GM12892 (cell line): Measurements from ENCODE around the gene ITGB2.

Experiments
- DNase-seq: peaks from one replicate; pipeline ENCODE4 v3.0.0; 2011; ENCODE audit not compliant: insufficient read length
- FAIRE-seq: peaks from 2 replicates; lab custom pipeline; 2011; peaks lifted over from hg19 to GRCh38; lab: Jason Lieb, UNC
- POLR2A ChIP-seq: IDR thresholded peaks from 2 replicates; pipeline ENCODE4 v1.6.1; 2011; ENCODE audit warnings: low read depth, low read length, control low read depth
- POLR2AphosphoS5 ChIP-seq: IDR thresholded peaks from 2 replicates; pipeline ENCODE4 v1.6.1; 2011; ENCODE audit warnings: low read depth, low read length, control low read depth
- TAF1 ChIP-seq: IDR thresholded peaks from 2 replicates; pipeline ENCODE4 v1.6.1; 2011; ENCODE audit warnings: low read depth, mild to moderate bottlenecking, control low read depth, low read length, borderline replicate concordance

Gene ITGB2

DNA sequence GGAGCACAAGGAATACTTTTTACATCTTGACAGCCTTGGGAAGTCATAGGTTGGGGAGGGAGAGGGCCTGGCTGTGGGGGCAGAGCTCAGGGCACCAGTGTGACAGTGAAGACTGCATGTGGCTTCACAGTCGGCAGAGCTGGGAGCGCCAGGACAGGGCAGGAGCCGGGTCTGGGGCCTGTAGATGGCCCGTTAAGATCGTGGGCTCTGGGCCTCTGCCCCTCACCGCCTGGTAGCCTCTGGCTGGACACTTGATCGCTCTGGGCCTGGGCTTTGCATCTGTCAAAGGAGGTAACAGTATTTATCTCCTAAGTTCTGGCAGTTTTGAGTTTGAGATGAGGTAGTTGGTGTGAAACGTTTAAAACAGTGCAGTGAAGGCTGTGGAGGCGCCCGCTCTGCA is 23.9 kb upstream of the ITGB2 start:
- no peak for DNase-seq
- TF ChIP-seq POLR2A (no peak), TAF1 (no peak), POLR2AphosphoS5 (no peak)
- no peak for FAIRE-seq

DNA sequence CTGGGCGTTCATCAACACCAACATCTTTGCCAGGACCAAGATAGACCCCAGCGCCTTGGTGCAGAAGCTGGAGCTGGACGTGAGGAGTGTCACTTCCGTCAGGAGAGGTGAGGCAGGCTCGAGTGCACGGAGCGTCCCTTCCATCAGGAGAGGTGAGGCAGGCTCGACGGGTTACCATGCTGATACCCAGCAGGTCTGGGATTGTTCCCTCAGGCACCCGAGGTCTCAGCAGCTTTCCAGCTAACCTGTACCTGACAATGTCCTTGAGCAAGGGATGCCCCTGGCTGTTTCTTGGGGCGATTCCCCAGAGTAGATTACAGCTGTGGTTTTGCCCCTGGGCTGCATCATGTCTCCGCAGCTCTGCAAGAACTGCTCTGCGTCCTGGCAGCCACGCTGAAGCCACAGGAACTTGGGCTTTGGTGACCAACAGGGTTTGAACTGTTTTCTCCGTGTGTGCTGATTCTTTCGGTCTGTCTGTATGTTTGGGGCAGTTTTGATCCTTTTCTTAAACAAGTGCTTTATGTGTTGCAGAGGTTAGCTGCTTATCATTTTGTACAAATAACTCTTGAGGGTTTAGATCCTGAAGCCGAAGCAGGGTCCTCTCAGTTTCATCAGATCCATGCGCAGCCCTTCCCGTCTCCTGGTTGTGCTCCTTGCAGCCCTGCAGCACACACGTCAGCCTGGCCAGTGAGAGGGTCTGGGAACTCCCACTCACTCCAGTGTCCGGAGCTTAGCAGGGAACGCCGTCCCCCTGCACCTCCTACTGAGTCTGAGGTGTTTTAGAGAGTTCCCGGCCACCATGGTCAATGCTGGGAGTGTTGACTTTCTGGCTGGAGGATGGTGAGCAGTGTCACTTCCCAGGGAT is 23.2 kb upstream of the ITGB2 start:
- DNase-seq, result no peak
- FAIRE-seq, result no peak
- TF ChIP-seq TAF1 (no peak), POLR2AphosphoS5 (no peak), POLR2A (no peak)

DNA sequence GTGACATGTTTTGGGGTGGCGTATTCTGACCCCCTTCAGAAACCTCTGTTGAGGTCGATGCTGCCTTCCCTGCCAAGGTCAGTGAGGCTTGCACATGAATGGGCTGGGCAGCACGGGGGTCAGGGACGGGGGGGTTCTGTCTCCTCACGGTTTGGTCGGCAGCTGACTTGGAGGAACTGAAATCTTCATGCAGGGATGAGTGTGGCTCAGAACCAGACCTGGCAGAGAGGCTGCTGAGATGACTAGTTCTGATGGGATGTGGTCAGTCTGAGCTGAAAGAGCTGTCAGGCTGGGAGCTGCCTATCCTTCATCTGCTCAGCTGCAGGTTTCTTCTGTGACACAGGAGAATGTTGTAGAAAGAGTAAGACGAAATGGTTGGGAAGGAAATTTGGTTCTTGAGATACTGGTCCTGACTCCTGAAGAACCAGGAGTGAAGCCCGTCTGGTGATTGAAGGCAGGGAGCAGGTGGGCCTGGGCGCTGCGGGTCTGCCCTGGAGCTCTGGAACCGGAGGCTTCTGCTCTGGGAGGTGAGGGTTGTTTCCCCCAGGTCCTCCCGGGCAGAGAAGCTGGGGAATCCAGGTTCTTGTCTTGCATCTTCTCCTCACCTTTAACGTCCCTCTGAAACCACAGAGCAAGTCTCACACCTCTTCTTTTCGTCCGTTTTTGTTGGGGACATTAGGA is 22.4 kb upstream of the ITGB2 start:
- TF ChIP-seq TAF1, result no peak
- no peak for TF ChIP-seq POLR2A
- no peak for TF ChIP-seq POLR2AphosphoS5
- DNase-seq, result no peak
- FAIRE-seq, result no peak

DNA sequence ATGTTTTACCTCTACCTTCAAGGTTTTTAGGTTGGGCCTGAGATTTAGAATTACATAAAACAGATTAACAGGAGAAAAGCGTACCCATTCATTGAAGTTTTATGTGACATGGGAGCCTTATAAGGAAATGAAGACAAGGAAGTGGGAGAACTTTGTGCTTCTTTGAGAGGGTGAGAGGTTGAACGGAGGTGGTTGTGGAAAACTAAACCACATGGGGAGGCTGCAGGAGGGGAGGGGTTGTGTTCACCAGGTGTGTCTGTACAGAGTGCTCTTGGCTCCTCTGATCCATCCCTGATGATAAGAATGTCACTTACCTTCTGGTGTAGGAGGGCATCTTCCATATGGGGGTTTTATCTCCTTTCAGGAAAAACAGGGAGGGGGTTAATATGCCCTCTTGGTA is 21.9 kb upstream of the ITGB2 start:
- no peak for FAIRE-seq
- DNase-seq, result no peak
- TF ChIP-seq POLR2AphosphoS5 (no peak), POLR2A (no peak), TAF1 (no peak)

DNA sequence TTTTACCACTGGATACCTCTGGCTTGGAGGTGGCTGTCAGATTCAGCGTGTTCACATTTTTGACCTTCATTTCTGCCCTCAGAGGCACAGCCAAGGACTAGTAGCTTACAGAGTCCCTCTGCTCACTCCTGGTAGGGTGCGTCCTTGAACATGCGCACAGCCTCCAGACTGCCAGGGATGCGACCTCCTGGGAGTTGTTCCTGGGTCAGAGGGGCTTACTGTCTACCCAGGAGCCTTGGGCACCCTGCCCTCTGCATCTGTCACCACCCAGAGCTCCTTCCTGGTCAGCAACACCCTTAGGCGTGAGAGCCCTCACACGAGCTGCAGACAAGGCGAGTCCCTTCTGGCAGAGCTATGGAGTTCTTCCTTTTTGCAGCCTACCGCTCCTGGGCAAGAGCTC is 20.9 kb upstream of the ITGB2 start:
- DNase-seq (no peak), FAIRE-seq (no peak)

DNA sequence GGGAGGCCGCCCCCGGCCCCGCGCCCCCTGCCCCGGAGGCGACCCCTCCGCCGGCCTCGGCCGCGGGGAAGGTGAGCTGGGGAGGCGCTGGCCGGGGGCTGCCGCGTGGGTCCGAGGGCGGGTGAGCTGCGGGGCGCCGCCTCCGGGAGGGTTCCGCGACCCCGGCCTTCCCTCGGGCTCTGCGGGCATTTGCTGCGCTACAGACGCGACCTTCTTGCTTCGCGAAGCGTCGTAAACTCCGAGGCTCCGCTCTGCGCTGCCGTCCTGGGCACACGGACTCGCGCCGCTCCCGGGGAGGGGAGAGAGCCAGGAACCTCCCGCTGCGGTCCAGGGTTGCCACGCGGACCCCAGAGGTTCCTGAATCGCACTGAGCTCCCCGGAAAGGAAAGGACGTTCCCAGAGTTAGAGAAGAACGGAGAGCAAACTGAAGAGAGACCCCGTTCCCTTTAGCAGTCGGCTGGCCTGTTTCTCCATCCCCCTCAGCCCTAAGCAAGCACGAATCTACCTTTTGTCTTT is 19.5 kb upstream of the ITGB2 start:
- DNase-seq, result no peak
- no peak for FAIRE-seq
- TF ChIP-seq TAF1, result no peak
- no peak for TF ChIP-seq POLR2AphosphoS5

More for the DNA sequence above, 20.9 kb upstream of the ITGB2 start:
- TF ChIP-seq POLR2A (no peak), POLR2AphosphoS5 (no peak), TAF1 (no peak)

DNA sequence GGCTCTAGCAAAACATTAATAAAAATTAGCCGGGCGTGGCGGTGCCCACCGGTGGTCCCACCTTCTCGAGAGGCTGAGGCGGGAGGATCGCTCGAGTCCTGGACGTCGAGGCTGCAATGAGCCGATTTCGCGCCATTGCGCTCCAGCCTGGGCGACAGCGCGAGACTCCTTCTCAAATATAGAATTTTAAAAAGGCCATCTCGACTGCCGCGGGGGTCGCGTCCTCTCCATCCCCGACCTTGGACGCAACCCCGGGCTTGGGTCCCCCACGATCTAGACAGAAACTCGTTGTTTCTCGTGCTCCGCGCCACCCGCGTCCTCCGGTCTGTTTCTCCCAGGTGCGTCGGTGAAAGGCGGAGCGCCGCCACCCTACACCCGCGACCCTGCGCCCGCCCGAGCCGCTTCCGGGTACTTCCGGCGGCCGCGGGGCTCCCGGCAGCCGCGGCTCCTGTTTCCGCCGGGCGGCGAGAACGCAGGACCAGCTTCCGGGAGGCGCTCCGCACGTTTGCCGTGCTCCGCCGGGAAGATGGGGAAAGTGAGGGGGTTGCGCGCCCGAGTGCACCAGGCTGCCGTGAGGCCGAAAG is 18.9 kb upstream of the ITGB2 start, which contains the start of gene SLX9:
Gene SLX9 (plus strand): TSS at position 498 of the 584 bp plus-strand sequence. CDS start 29 bp downstream, at position 527.
- peak; percentile 96 for DNase-seq
- peak; percentile 78 for FAIRE-seq
- TF ChIP-seq POLR2A, result peak; percentile 69
- TF ChIP-seq TAF1, result peak; percentile 79
- TF ChIP-seq POLR2AphosphoS5, result peak; percentile 62

DNA sequence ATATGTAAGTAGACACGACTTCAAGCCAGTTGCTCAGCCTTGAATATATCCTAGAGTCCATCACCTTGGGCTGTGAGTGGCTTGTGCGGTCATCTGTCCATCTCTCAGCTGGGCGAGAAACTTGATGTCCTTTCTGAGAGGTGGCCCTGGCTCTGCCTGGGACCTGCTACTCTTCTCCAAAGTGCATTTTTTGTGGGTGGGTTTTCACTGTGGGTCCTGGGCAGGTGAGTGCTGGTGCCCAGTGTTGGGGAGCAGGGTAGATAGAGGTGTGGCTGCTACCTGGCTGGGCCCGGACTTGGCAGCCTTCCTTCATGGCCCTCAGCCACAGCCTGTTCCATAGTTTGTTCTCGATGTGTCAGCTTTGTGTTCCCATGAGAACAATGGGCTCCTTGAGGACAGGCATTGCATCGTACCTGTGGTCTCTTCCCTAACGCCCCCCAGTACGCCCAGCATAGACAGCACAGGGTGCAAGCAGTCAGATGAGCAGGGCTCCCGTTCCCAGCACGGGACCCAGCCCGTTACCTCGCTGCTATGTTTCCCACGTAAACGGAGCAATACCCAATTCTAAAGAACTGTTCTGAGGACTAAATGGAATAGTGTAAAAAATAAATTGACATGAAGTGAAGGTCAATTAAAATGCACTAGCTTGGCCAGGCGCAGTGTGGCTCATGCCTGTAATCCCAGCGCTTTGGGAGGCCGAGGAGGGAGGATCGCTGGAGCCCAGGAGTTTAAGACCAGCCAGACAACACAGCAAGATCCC is 18.3 kb upstream of the ITGB2 start:
- peak; percentile 57 for FAIRE-seq
- TF ChIP-seq POLR2A (no peak), POLR2AphosphoS5 (no peak), TAF1 (no peak)
- DNase-seq, result no peak

DNA sequence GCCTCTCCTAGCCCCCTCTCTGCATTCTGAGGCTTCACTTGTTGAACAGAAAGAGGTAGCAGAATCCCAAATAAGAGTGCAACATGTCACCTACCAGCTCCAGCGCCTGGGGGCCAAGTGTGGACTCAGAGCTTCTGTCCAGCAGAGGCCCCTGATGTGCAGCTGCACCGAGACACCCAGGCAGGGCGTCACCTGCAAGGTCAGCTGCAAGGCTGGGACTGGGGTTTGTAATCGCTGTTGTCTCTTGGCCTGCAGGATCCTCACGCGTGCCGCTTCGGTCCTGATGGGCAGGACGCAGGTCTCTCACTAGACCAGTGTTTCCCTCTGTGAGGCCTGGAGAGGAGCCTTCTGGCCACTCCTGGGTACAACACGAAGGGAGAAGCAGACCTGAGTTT is 14.8 kb upstream of the ITGB2 start:
- no peak for FAIRE-seq
- TF ChIP-seq TAF1 (no peak), POLR2AphosphoS5 (no peak), POLR2A (no peak)
- DNase-seq, result no peak

DNA sequence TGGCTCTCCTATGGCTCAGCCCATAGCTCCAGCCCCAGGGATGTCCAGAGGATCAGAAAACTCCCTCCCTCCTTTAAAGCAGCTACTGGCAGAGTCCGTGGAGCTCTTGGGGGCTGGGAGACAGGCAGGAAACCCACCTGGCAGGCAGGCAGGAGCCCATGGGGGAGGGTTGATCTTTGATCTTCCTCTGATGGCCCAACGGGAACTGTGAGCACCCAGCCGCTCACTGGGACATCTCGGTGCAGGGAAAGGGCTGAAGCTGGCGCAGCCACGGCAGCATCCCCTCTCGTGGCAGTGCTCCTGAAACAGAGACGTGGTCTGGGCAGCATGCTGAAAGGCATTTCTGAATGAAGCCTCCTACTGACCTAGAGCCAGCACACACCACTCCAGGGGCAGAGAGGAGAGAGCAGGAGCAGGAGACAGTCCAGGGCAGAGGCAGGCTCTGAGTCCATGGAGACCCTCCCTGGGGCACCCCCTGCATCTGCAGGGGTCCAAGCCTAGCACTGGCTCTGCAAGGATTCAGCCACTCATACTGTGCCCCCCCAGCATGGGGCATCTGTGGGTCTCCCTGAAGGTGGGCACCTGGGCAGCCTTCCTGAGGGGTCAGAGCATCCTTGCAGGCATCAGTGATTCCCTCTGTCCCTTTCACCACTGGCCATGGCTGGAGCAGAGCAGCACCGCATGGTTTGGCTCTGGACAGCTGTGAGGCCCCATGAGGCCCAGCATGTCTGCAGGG is 14.3 kb upstream of the ITGB2 start:
- FAIRE-seq (no peak), DNase-seq (no peak)
- TF ChIP-seq TAF1 (no peak), POLR2AphosphoS5 (no peak), POLR2A (no peak)

DNA sequence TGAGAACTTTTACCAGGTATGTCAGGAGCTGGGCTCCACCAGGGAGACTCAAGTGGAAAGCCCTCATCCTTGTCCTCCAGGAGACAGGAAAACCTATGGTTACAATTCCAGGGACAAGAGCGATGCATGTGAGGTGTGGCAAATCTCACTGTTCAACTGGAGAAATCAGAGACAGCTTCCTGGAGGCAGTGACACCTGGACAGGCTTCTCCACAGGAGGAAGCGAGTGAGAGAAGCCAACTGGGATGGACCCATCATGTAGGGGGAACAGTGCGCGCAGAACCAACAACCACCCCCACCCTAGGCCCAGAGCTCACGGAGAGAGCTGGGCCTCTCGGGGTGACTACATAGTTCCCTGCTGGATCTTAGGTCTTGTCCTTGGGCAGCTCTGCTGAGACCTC is 13.6 kb upstream of the ITGB2 start:
- FAIRE-seq (no peak), DNase-seq (no peak)
- TF ChIP-seq TAF1, result no peak

DNA sequence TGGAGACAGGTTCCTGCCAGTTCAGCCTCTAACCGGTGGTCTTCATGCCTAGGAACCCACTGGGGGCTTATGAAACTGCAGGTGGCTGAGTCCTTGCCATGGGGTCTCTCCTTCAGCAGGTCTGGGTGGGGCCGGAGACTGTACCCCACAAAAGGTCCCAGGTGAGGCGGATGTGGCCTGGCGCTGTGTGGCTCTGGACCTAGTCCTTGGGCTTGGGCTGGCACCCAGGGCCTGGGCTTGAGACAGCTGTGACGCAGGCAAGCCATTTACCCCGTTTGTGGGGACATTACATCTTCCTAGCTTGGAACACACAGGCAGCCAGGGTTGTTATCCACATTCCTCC is 13.2 kb upstream of the ITGB2 start:
- TF ChIP-seq TAF1, result no peak
- TF ChIP-seq POLR2AphosphoS5, result no peak
- no peak for TF ChIP-seq POLR2A
- FAIRE-seq (no peak), DNase-seq (no peak)
